ENCODE results near the gene GPR35.

GPR35 gene

DNA sequence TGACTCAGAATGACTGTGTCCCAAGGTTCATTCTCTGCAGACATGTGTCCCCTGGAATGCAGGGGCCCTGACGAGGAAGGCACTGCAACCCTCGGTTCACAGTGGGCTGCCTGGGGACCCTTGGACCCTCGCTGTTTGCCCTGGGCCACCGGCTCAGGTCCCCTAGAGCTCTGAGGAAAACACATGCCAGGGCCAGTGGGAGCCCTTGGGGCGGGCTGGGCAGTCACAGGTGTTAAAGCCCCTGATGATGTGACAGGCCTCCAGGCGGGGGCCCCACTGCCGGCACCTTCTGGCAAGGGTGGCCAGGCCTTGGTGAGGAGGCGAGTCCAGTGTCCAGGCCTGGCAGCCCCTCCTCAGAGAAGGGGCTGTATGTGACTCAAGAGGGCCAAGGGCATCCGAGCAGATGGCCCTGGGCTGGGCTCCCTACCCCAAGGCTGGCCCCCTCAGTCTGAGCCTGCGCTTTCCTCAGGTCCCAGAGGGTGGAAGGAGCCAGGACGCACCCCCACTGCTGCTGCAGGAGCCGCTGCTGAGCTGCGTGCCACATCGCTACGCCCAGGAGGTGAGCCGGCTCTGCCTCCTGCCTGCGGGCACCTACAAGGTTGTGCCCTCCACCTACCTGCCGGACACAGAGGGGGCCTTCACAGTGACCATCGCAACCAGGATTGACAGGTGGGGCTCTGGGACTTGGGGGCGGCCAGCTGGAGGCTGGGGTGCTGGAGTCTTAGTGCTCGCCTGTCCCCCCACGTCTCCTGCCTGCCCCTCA is 27.7 kb upstream of the GPR35 start:
- H2AFZ ChIP-seq, result no peak overlapping the region
- no peaks in the 10 kb centered on the region for H3K79me2 ChIP-seq
- TF ChIP-seq, protein P1, sequence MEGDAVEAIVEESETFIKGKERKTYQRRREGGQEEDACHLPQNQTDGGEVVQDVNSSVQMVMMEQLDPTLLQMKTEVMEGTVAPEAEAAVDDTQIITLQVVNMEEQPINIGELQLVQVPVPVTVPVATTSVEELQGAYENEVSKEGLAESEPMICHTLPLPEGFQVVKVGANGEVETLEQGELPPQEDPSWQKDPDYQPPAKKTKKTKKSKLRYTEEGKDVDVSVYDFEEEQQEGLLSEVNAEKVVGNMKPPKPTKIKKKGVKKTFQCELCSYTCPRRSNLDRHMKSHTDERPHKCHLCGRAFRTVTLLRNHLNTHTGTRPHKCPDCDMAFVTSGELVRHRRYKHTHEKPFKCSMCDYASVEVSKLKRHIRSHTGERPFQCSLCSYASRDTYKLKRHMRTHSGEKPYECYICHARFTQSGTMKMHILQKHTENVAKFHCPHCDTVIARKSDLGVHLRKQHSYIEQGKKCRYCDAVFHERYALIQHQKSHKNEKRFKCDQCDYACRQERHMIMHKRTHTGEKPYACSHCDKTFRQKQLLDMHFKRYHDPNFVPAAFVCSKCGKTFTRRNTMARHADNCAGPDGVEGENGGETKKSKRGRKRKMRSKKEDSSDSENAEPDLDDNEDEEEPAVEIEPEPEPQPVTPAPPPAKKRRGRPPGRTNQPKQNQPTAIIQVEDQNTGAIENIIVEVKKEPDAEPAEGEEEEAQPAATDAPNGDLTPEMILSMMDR (IDR thresholded peaks at IDR 0.05), result no peak
- H3K27me3 ChIP-seq (ENCODE audit: control insufficient read depth, insufficient read depth, low read length), result no peaks in the 10 kb centered on the region
- H3K4me2 ChIP-seq (ENCODE audit: low read length), result no peak overlapping the region
- no peaks in the 10 kb centered on the region for H3K9me3 ChIP-seq (ENCODE audit: control insufficient read depth, low read length)
- H3K4me3 ChIP-seq (ENCODE audit: low read depth, low read length), result no peak overlapping the region
- no peaks in the 10 kb centered on the region for H3K36me3 ChIP-seq (ENCODE audit: control insufficient read depth, insufficient read depth, low read length)
- H3K4me1 ChIP-seq, result no peaks in the 10 kb centered on the region
- no peak overlapping the region for H3K9ac ChIP-seq
- H3K27ac ChIP-seq, result no peak overlapping the region

DNA sequence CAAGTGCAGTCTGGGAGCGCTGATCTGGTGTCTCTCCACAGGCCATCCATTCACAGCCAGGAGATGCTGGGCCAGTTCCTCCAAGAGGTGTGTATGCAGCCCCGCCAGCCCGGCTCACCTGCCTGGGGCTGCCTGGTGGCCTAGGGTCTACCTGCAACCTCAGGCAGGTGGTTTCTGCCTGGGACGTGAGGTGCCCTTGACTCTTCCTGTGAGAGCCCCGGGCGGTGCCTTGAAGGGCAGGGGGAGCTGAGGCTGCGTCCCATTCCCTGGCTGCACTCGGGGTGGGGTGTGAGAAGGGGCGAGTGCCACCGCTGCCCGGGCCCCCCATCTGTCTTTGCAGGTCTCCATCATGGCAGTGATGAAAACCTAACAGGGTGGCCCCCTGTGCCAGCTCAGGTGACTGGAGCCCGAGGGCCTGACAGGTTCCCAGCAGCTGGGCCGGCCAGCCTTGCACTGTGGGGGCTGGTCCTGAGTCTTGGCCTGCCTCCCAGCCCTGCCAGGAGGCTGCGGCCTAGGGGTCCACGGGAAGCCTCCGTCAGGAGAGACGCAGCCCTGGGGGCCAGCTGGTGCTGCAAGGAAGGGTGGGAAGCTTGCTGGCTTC is 26.9 kb upstream of the GPR35 start:
- H3K4me2 ChIP-seq (ENCODE audit: low read length), result no peak overlapping the region
- no peaks in the 10 kb centered on the region for H3K27me3 ChIP-seq (ENCODE audit: control insufficient read depth, insufficient read depth, low read length)
- H3K79me2 ChIP-seq, result no peaks in the 10 kb centered on the region
- no peak overlapping the region for H2AFZ ChIP-seq
- TF ChIP-seq, protein P1 (IDR thresholded peaks at IDR 0.05), result no peak
- H3K9me3 ChIP-seq (ENCODE audit: control insufficient read depth, low read length), result no peaks in the 10 kb centered on the region
- H3K4me1 ChIP-seq, result no peaks in the 10 kb centered on the region
- no peak overlapping the region for H3K4me3 ChIP-seq (ENCODE audit: low read depth, low read length)
- H3K9ac ChIP-seq, result no peak overlapping the region
- no peaks in the 10 kb centered on the region for H3K36me3 ChIP-seq (ENCODE audit: control insufficient read depth, insufficient read depth, low read length)
- no peak overlapping the region for H3K27ac ChIP-seq

DNA sequence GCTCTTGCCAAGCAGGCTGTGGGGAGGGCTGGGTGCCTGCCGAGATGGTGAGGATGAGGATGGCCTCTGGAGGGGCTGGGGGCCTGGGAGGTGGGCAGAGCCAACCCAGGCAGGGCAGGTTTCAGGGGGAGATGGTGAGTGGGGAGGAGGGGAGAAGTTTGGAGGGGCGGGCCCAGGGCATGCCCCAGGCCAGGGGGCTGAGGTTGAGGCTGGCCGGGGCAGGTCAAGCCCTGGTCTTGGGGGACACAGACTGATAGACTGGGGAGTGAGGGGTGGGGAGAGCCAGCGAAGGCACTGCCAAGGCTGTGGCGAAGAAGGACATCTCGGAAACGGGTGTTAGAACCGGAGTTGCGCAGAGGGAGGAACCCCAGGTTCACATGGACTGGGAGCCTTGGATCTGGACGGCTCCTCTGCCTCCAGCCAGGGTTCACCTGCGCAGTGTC is 26.1 kb upstream of the GPR35 start:
- Histone ChIP-seq H3K79me2 (no peaks in the 10 kb centered on the region), H3K4me2 (ENCODE audit: low read length) (no peak overlapping the region), H2AFZ (no peak overlapping the region), H3K27me3 (ENCODE audit: control insufficient read depth, insufficient read depth, low read length) (no peaks in the 10 kb centered on the region), H3K9ac (no peak overlapping the region), H3K27ac (no peak overlapping the region), H3K9me3 (ENCODE audit: control insufficient read depth, low read length) (no peaks in the 10 kb centered on the region), H3K36me3 (ENCODE audit: control insufficient read depth, insufficient read depth, low read length) (no peaks in the 10 kb centered on the region), H3K4me3 (ENCODE audit: low read depth, low read length) (no peak overlapping the region), H3K4me1 (peaks cover 2% of the 10 kb centered on the region)
- TF ChIP-seq, protein P1 (IDR thresholded peaks at IDR 0.05), result no peak

DNA sequence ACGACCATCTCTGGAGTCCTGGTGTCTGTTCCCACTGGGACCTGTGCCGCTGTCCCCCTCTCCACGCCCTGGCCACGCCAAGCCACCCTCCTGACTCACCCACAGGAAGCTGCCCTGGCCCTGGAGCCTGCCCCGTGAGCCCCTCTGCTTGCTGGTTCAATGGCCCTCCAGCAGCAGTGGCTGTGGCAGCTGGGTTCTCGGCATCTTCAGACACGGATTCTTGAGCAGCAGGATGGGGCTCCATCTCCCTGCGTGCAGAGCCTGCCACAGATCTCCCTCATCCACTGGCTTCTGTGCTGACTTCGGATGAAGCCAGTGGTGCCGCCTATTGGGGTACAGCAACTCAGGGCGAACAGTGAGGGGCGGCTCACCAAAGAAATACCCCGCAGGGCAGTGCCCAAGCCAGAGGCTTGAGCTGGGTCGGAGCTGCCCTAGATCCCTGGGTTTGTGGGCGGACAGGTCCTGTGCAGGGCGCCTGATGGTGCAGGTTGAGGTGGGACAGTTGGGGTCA is 24.8 kb upstream of the GPR35 start:
- H2AFZ ChIP-seq, result no peak overlapping the region
- no peak overlapping the region for H3K4me2 ChIP-seq (ENCODE audit: low read length)
- H3K79me2 ChIP-seq, result no peaks in the 10 kb centered on the region
- TF ChIP-seq, protein P1 (IDR thresholded peaks at IDR 0.05), result no peak
- H3K4me3 ChIP-seq (ENCODE audit: low read depth, low read length), result no peak overlapping the region
- no peaks in the 10 kb centered on the region for H3K27me3 ChIP-seq (ENCODE audit: control insufficient read depth, insufficient read depth, low read length)
- H3K36me3 ChIP-seq (ENCODE audit: control insufficient read depth, insufficient read depth, low read length), result no peaks in the 10 kb centered on the region
- no peak overlapping the region for H3K9ac ChIP-seq
- no peaks in the 10 kb centered on the region for H3K9me3 ChIP-seq (ENCODE audit: control insufficient read depth, low read length)
- no peak overlapping the region for H3K27ac ChIP-seq
- H3K4me1 ChIP-seq, result peaks cover 9% of the 10 kb centered on the region

Data from parathyroid adenoma (tissue), 2 donors.